Stomach (tissue), 4 donors: ENCODE data around the gene ABCA13.

Experiments used
- EP300 ChIP-seq: sonication (generic); formaldehyde crosslinking; IDR thresholded peaks from one replicate; pipeline ENCODE4 v1.6.1; 2017; ENCODE audit warnings: antibody characterized with exemption
- POLR2A ChIP-seq, 4 donors: fragments of 450-650 bp; IDR thresholded peaks; one replicate each; pipeline ENCODE4 v1.6.1; 2016; ENCODE audit warnings: antibody characterized with exemption in 4 of 4, control low read depth in 2 of 4, mild to moderate bottlenecking in 1 of 4, moderate library complexity in 1 of 4
- POLR2AphosphoS5 ChIP-seq, 3 donors: sonication (generic); formaldehyde crosslinking; IDR thresholded peaks; one replicate each; pipeline ENCODE4 v1.6.1; 2016; ENCODE audit warnings: antibody characterized with exemption in 3 of 3
- TF ChIP-seq, protein P1 (sequence below), 7 experiments: fragments of 450-650 bp in 4 of 7; fragments of 200-600 bp in 3 of 7; sonication (generic) in 3 of 7; IDR thresholded peaks; one replicate each; pipeline ENCODE4 v1.5.1; 2016 to 2019; ENCODE audit warnings: antibody characterized with exemption in 7 of 7, control low read depth in 2 of 7, mild to moderate bottlenecking in 1 of 7

- TF ChIP-seq, protein P1, sequence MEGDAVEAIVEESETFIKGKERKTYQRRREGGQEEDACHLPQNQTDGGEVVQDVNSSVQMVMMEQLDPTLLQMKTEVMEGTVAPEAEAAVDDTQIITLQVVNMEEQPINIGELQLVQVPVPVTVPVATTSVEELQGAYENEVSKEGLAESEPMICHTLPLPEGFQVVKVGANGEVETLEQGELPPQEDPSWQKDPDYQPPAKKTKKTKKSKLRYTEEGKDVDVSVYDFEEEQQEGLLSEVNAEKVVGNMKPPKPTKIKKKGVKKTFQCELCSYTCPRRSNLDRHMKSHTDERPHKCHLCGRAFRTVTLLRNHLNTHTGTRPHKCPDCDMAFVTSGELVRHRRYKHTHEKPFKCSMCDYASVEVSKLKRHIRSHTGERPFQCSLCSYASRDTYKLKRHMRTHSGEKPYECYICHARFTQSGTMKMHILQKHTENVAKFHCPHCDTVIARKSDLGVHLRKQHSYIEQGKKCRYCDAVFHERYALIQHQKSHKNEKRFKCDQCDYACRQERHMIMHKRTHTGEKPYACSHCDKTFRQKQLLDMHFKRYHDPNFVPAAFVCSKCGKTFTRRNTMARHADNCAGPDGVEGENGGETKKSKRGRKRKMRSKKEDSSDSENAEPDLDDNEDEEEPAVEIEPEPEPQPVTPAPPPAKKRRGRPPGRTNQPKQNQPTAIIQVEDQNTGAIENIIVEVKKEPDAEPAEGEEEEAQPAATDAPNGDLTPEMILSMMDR (IDR thresholded peaks at IDR 0.05), result no peak
- no peak for TF ChIP-seq POLR2AphosphoS5 (IDR thresholded peaks at IDR 0.05)
- no peak for TF ChIP-seq POLR2A (IDR thresholded peaks at IDR 0.05)
- TF ChIP-seq EP300, result no peak
These were observed 79.2 kb downstream of the ABCA13 start for GRCh38 chr7:48250441-48250951.
